WTC11 (cell line): Measurements from ENCODE around the gene ACP1. TPM values are rescaled to one million over a fixed set of nuclear protein-coding genes. Genes with fewer than 3 reads are reported as not detected.

Source experiments
- ATAC-seq: fragments of 200-7000 bp; cut with Tn5 transposase; 2 replicates; pipeline ENCODE4 v1.10.0; 2021; ENCODE audit warnings: mild to moderate bottlenecking, moderate library complexity
- CTCF ChIA-PET: fragments of 300-600 bp; sonication (Branson Sonifier 250); formaldehyde crosslinking; loops from one replicate; lab custom pipeline; 2021; ENCODE audit warnings: antibody characterized with exemption; lab: Charles Lee
- POLR2A ChIA-PET: fragments of 350-600 bp; sonication (Branson Sonifier 250); formaldehyde crosslinking; loops from one replicate; lab custom pipeline; 2021; ENCODE audit warnings: antibody characterized with exemption; lab: Charles Lee
- DNase-seq: peaks from one replicate; pipeline ENCODE4 v3.0.0; 2021; ENCODE audit warnings: low spot score
- H3K27ac Mint-ChIP-seq: 2 replicates; pipeline ENCODE4 v1.8.0; 2021; ENCODE audit warnings: mixed read lengths
- H3K27me3 Mint-ChIP-seq: 2 replicates; pipeline ENCODE4 v1.8.0; 2021; ENCODE audit warnings: low read depth, mild to moderate bottlenecking, moderate library complexity, mixed read lengths
- H3K36me3 Mint-ChIP-seq: 2 replicates; pipeline ENCODE4 v1.8.0; 2021; ENCODE audit warnings: mixed read lengths
- H3K4me1 Mint-ChIP-seq: 2 replicates; pipeline ENCODE4 v1.8.0; 2022; ENCODE audit warnings: mixed read lengths
- H3K4me3 Mint-ChIP-seq: 2 replicates; pipeline ENCODE4 v1.8.0; 2021; ENCODE audit warnings: mild to moderate bottlenecking, moderate library complexity, mixed read lengths
- H3K9me3 Mint-ChIP-seq: 2 replicates; pipeline ENCODE4 v1.8.0; 2021; ENCODE audit warnings: mixed read lengths
- CTCF ChIP-seq: fragments of 200-600 bp; IDR thresholded peaks from 2 replicates; pipeline ENCODE4 v1.8.0; 2022; ENCODE audit warnings: antibody characterized with exemption
- E2F1 ChIP-seq: sonication (generic); formaldehyde crosslinking; IDR thresholded peaks from 2 replicates; pipeline ENCODE4 v1.8.0; 2022; ENCODE audit warnings: mild to moderate bottlenecking, missing genetic modification reagents
- ETV6 ChIP-seq: sonication (generic); formaldehyde crosslinking; IDR thresholded peaks from 2 replicates; pipeline ENCODE4 v1.8.1; 2022; ENCODE audit warnings: mild to moderate bottlenecking, missing genetic modification reagents
- FOXP4 ChIP-seq: sonication (generic); formaldehyde crosslinking; IDR thresholded peaks from 2 replicates; pipeline ENCODE4 v1.8.0; 2022; ENCODE audit warnings: mild to moderate bottlenecking, missing genetic modification reagents
- HMGXB4 ChIP-seq: sonication (generic); formaldehyde crosslinking; IDR thresholded peaks from 2 replicates; pipeline ENCODE4 v1.8.1; 2023; ENCODE audit warnings: mild to moderate bottlenecking, moderate library complexity, missing genetic modification reagents
- JAZF1 ChIP-seq: fragments of 250-450 bp; sonication (Bioruptor Pico); IDR thresholded peaks from 2 replicates; pipeline ENCODE4 v1.9.0; 2021; ENCODE audit warnings: moderate library complexity, mild to moderate bottlenecking, inconsistent platforms
- PRDM15 ChIP-seq: sonication (generic); formaldehyde crosslinking; IDR thresholded peaks from 2 replicates; pipeline ENCODE4 v1.8.0; 2022; ENCODE audit warnings: missing genetic modification reagents
- PRRX2 ChIP-seq: fragments of 250-450 bp; sonication (Bioruptor Pico); IDR thresholded peaks from 2 replicates; pipeline ENCODE4 v1.8.0; 2021; ENCODE audit warnings: mild to moderate bottlenecking
- SP1 ChIP-seq: sonication (generic); formaldehyde crosslinking; conservative IDR thresholded peaks from 2 replicates; pipeline ENCODE4 v1.8.1; 2022; ENCODE audit warnings: missing genetic modification reagents
- USF1 ChIP-seq: sonication (generic); formaldehyde crosslinking; IDR thresholded peaks from 2 replicates; pipeline ENCODE4 v1.8.0; 2022; ENCODE audit warnings: mild to moderate bottlenecking, missing genetic modification reagents
- USF2 ChIP-seq: sonication (generic); formaldehyde crosslinking; IDR thresholded peaks from 2 replicates; pipeline ENCODE4 v1.8.1; 2023; ENCODE audit warnings: mild to moderate bottlenecking, missing genetic modification reagents, moderate library complexity
- ZNF317 ChIP-seq: sonication (generic); formaldehyde crosslinking; IDR thresholded peaks from 2 replicates; pipeline ENCODE4 v1.8.1; 2023; ENCODE audit warnings: low read depth, mild to moderate bottlenecking, moderate library complexity, missing genetic modification reagents, borderline replicate concordance
- ZNF396 ChIP-seq: fragments of 250-450 bp; sonication (Bioruptor Pico); IDR thresholded peaks from 2 replicates; pipeline ENCODE4 v1.8.0; 2021; ENCODE audit warnings: mild to moderate bottlenecking, moderate library complexity, borderline replicate concordance
- ZNF416 ChIP-seq: fragments of 250-450 bp; sonication (Bioruptor Pico); IDR thresholded peaks from 2 replicates; pipeline ENCODE4 v1.9.0; 2021; ENCODE audit warnings: mild to moderate bottlenecking, inconsistent platforms
- ZNF423 ChIP-seq: fragments of 250-450 bp; sonication (Bioruptor Pico); IDR thresholded peaks from 2 replicates; pipeline ENCODE4 v2.1.2; 2022; ENCODE audit warnings: mild to moderate bottlenecking, moderate library complexity
- total RNA-seq: library from RNA; stranded (reverse); gene quantifications from 3 replicates; pipeline ENCODE4 v1.2.3, GENCODE V29; 2021

Gene ACP1
- total RNA-seq, 1 experiment from 2014 or later: 150 TPM

- TF ChIP-seq USF1 (CRISPR knock-in tag): 0 out of 2 replicates have a peak, but pooled peaks have one; percentile 32
- TF ChIP-seq, all 79 proteins: peak for 8
Measured at GRCh38 chr2:289362-290089, 24.8 kb downstream of the ACP1 start (continued).

- peak; percentile 50 for ATAC-seq
- Mint-ChIP-seq H3K9me3 (no peaks in the 10 kb centered on the region), H3K27ac (no peak overlapping the region), H3K36me3 (no peaks in the 10 kb centered on the region), H3K4me1 (peaks cover 22% of the 10 kb centered on the region), H3K4me3 (peak overlapping the region; percentile 80), H3K27me3 (peaks cover 67% of the 10 kb centered on the region)
- ChIA-PET POLR2A (interaction anchor here (0.8 to 1.1 kb wide), 2 partner anchors 20 to 26 kb away, joined by 3 to 4 read pairs; partner anchors contain the start of gene SH3YL1), CTCF (interaction anchor here (0.6 to 2.0 kb wide), 16 partner anchors 20 to 776 kb away, joined by 3 to 13 read pairs (median 3); partner anchors contain the start of gene TMEM18)
- TF ChIP-seq E2F1 (CRISPR knock-in tag): no peak
- no peak for TF ChIP-seq ZNF317 (CRISPR knock-in tag)
- TF ChIP-seq SP1 (CRISPR knock-in tag): 0 out of 2 replicates have a peak, but pooled peaks have one; percentile 32
- peak; percentile 49 for TF ChIP-seq CTCF
- TF ChIP-seq ETV6 (CRISPR knock-in tag): no peak
- no peak for TF ChIP-seq PRRX2
- peak; percentile 6; the same call in 1 of the 2 replicates for TF ChIP-seq HMGXB4 (CRISPR knock-in tag)
- peak; percentile 81 for DNase-seq
Measured at GRCh38 chr2:290090-290722, 25.5 kb downstream of the ACP1 start.

- Mint-ChIP-seq H3K27me3 (peaks cover 43% of the 10 kb centered on the region), H3K27ac (no peak overlapping the region), H3K4me3 (no peak overlapping the region), H3K36me3 (no peaks in the 10 kb centered on the region), H3K9me3 (peaks cover 16% of the 10 kb centered on the region), H3K4me1 (0 out of 2 replicates have a peak, but pooled peaks cover under 1% of the 10 kb centered on the region)
- ChIA-PET CTCF (no interaction called here), POLR2A (no interaction called here)
- no peak for DNase-seq
- no peak for ATAC-seq
- TF ChIP-seq ZNF416 (CRISPR knock-in tag): no peak
- no peak for TF ChIP-seq ETV6 (CRISPR knock-in tag)
- no peak for TF ChIP-seq PRRX2
- no peak for TF ChIP-seq ZNF423 (CRISPR knock-in tag)
- TF ChIP-seq PRDM15 (CRISPR knock-in tag): no peak
- TF ChIP-seq SP1 (CRISPR knock-in tag): no peak
- TF ChIP-seq FOXP4 (CRISPR knock-in tag): no peak
- TF ChIP-seq JAZF1 (CRISPR knock-in tag): no peak
- no peak for TF ChIP-seq USF2 (CRISPR knock-in tag)
- TF ChIP-seq ZNF396 (CRISPR knock-in tag): no peak
Measured at GRCh38 chr2:295090-295489, 30.3 kb downstream of the ACP1 start.
